ENCODE measurements around the gene CSTF3. TPM values are rescaled to one million over a fixed set of nuclear protein-coding genes. Genes with fewer than 3 reads are reported as not detected.

Gene CSTF3
- total and polyA plus RNA-seq, 9 of the 15 experiments (the other 6 are each of a cell fraction or from before 2014, with no cell fraction given): 37.0 to 111 (median 61.0) TPM

DNA sequence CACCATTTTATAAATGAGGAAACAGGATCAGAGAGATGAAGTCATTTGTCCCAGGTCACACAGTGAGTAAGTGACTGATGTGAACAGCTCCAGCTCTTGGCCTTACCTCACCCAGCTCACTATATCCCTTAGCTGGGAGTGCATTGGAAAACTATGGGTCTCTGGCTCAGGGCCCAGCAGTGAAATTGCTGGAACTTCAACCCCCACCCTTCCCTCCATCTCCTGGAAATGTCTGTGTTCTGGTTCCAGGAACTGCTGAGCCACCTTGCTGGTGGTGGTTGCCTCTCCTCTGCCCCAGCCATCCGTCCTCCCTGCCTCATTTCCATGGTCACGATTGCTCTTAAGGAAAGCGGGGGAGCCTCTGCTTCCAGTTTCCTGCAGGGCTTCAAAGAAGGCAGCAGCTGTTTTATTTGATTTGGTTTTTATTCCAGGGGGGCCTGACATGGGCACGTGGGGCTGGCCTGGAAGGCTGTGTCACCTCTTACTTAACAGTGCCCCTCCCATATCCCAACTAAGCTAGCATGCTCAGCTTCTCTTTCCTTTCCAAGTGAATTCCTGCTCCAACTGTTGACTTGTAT, 46.2 kb upstream of the CSTF3 start (continued):
- TF ChIP-seq ZFP91 (CRISPR knock-in tag; IDR thresholded peaks at IDR 0.05): no peak
- peak; percentile 2 to 54; a peak in 2 of 4 replicates for TF ChIP-seq KDM1A (IDR thresholded peaks at IDR 0.05)
- TF ChIP-seq CAMTA2 (CRISPR knock-in tag; conservative IDR thresholded peaks at IDR 0.05): no peak
- TF ChIP-seq, protein P1, sequence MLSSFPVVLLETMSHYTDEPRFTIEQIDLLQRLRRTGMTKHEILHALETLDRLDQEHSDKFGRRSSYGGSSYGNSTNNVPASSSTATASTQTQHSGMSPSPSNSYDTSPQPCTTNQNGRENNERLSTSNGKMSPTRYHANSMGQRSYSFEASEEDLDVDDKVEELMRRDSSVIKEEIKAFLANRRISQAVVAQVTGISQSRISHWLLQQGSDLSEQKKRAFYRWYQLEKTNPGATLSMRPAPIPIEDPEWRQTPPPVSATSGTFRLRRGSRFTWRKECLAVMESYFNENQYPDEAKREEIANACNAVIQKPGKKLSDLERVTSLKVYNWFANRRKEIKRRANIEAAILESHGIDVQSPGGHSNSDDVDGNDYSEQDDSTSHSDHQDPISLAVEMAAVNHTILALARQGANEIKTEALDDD (IDR thresholded peaks at IDR 0.05): no peak
- no peak for TF ChIP-seq CC2D1A (IDR thresholded peaks at IDR 0.05)
- TF ChIP-seq TOE1 (IDR thresholded peaks at IDR 0.05; ENCODE audit: borderline replicate concordance): no peak
- no peak for TF ChIP-seq TOE1 (CRISPR knock-in tag; IDR thresholded peaks at IDR 0.05; ENCODE audit: borderline replicate concordance, low read depth)
- TF ChIP-seq HNRNPL (IDR thresholded peaks at IDR 0.05; ENCODE audit: low read depth, low read length): no peak
- TF ChIP-seq, protein P2, sequence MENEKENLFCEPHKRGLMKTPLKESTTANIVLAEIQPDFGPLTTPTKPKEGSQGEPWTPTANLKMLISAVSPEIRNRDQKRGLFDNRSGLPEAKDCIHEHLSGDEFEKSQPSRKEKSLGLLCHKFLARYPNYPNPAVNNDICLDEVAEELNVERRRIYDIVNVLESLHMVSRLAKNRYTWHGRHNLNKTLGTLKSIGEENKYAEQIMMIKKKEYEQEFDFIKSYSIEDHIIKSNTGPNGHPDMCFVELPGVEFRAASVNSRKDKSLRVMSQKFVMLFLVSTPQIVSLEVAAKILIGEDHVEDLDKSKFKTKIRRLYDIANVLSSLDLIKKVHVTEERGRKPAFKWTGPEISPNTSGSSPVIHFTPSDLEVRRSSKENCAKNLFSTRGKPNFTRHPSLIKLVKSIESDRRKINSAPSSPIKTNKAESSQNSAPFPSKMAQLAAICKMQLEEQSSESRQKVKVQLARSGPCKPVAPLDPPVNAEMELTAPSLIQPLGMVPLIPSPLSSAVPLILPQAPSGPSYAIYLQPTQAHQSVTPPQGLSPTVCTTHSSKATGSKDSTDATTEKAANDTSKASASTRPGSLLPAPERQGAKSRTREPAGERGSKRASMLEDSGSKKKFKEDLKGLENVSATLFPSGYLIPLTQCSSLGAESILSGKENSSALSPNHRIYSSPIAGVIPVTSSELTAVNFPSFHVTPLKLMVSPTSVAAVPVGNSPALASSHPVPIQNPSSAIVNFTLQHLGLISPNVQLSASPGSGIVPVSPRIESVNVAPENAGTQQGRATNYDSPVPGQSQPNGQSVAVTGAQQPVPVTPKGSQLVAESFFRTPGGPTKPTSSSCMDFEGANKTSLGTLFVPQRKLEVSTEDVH (IDR thresholded peaks at IDR 0.05; ENCODE audit: low read depth, partially characterized antibody): no peak
- TF ChIP-seq HNRNPUL1 (IDR thresholded peaks at IDR 0.05; ENCODE audit: low read length): no peak
- TF ChIP-seq HDAC2 (IDR thresholded peaks at IDR 0.05): peak; percentile 56; the same call in 1 of the 2 replicates
- TF ChIP-seq PTBP1 (IDR thresholded peaks at IDR 0.05; ENCODE audit: low read depth, low read length): no peak
- TF ChIP-seq FOS (IDR thresholded peaks at IDR 0.05; ENCODE audit: extremely low read depth, insufficient read length): no peak
- TF ChIP-seq EP400 (IDR thresholded peaks at IDR 0.05): peak; percentile 9; the same call in 1 of the 2 replicates
- no peak for TF ChIP-seq YBX1 (IDR thresholded peaks at IDR 0.05)
- no peak for TF ChIP-seq ZNF445 (CRISPR knock-in tag; IDR thresholded peaks at IDR 0.05; ENCODE audit: low read depth)
- no peak for TF ChIP-seq SREBF1 (IDR thresholded peaks at IDR 0.05; ENCODE audit: borderline replicate concordance, low read depth, low read length)
- no peak for TF ChIP-seq TAF9B (IDR thresholded peaks at IDR 0.05; ENCODE audit: partially characterized antibody)
- no peak for TF ChIP-seq MAFG (tag; conservative IDR thresholded peaks at IDR 0.05)
- TF ChIP-seq, protein P3, sequence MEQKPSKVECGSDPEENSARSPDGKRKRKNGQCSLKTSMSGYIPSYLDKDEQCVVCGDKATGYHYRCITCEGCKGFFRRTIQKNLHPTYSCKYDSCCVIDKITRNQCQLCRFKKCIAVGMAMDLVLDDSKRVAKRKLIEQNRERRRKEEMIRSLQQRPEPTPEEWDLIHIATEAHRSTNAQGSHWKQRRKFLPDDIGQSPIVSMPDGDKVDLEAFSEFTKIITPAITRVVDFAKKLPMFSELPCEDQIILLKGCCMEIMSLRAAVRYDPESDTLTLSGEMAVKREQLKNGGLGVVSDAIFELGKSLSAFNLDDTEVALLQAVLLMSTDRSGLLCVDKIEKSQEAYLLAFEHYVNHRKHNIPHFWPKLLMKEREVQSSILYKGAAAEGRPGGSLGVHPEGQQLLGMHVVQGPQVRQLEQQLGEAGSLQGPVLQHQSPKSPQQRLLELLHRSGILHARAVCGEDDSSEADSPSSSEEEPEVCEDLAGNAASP (IDR thresholded peaks at IDR 0.05): no peak
- no peak for TF ChIP-seq ETV5 (CRISPR knock-in tag; IDR thresholded peaks at IDR 0.05; ENCODE audit: low read depth)
- no peak for TF ChIP-seq RUNX1 (IDR thresholded peaks at IDR 0.05; ENCODE audit: low read depth)
- TF ChIP-seq CREB5 (CRISPR knock-in tag; IDR thresholded peaks at IDR 0.05): no peak
